Airway epithelial cell (primary cell): ENCODE measurements around the gene IL36A. TPM values are rescaled to one million over a fixed set of nuclear protein-coding genes. Genes with fewer than 3 reads are reported as not detected.

Experiments used
- total RNA-seq: library from RNA; depleted of rRNA; stranded (reverse); fragments of >200 nt; gene quantifications from 2 replicates; pipeline ENCODE4 v1.2.3, GENCODE V29; 2015

Gene IL36A
- not detected in 2 replicates for total RNA-seq

GRCh38 chr2:113005030-113005509, at the start of gene IL36A:
Gene IL36A, plus strand, starts transcription at chr2:113005459. Its CDS starts 413 bp downstream, at chr2:113005872.

DNA sequence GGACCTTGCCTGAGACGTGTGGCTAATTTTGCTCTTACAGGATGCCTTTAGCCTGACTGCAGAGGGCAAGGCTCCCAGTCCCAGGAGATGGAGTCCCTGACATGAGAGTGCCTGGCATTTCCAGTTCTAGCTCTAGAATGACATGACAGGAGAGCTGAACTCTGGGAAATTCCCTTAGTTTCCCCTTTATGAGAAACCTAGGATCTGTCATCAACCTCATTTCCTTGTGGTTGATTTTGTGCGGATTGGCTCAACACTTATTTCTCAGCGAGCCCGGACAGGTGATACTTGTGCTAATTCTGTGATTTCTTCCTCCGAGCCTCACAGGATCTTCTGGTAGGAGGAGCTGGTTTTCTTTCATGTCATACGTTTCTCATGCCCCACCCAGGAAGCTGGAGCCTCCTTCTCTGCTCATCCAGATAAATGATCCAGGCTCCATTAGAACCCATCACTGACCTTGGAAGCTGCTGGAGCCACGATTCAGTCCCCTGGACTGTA, 27.7 kb upstream of the IL36A start, which contains the start of gene IL36G:
IL36G (plus strand) TSS at position 448 of the 498 bp plus-strand sequence. CDS start 633 bp downstream, outside the sequence.

DNA sequence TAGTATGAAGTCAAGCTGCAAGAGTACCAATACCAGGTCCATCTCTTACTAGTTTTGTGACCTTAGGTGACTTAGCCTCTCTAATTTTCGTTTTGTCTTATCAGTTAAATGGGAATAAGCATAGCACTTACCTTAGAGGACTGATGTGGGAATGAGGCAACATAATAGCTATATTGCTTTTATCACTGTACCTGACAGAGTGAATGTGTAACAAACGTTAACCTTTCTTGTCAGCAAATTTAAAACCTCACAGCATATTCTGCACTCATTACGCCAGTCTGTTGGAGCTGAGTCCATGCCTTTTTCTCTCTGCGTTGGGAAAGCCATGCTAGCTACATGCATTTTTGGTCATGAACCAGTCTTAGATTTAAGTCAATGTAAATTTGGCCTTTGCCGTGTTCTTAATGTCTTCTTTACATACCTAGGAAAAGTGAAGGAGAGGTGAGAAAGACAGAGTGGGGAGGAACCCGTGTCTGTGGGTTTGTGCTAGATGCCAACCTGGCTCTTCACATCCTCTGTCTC, 47.2 kb downstream of the IL36A start, which contains the start of gene IL36B:
IL36B (minus strand) TSS at position 472 of the 522 bp plus-strand sequence.

Other genes with a start within 250 kb of the IL36A start
- 10.9 and 15.3 TPM in 2 replicates for gene CKAP2L, start 240.8 kb upstream of the IL36A start, total RNA-seq
- 37.0 and 43.8 TPM in 2 replicates for gene IL1A, start 221.0 kb upstream of the IL36A start, total RNA-seq
- 63.4 and 95.6 TPM in 2 replicates for gene IL1B, start 168.7 kb upstream of the IL36A start, total RNA-seq
- not detected in 2 replicates for gene IL37, start 94.3 kb upstream of the IL36A start, total RNA-seq
- 15.7 and 18.5 TPM in 2 replicates for gene IL36G, start 27.5 kb upstream of the IL36A start, total RNA-seq
- not detected in 2 replicates for gene IL36B, start 47.4 kb downstream of the IL36A start, total RNA-seq
- 9.6 and 11.6 TPM in 2 replicates for gene IL36RN, start 53.7 kb downstream of the IL36A start, total RNA-seq
- gene IL1F10, start 62.5 kb downstream of the IL36A start, total RNA-seq: 0.78 TPM in 1 of 2 replicates, not detected in the other
- 163 and 193 TPM in 2 replicates for gene IL1RN, start 122.1 kb downstream of the IL36A start, total RNA-seq
- gene PSD4, start 168.5 kb downstream of the IL36A start, total RNA-seq: 43.0 and 48.2 TPM in 2 replicates